H1 (cell line): ENCODE measurements around the gene CYP2S1. TPM values are rescaled to one million over a fixed set of nuclear protein-coding genes. Genes with fewer than 3 reads are reported as not detected.
A peak's percentile ranks its signal among the peaks of the same experiment; 100 is the strongest.

Source experiments
- CTCF ChIA-PET: fragments of 300-600 bp; sonication (Branson Sonifier 250); formaldehyde crosslinking; loops from one replicate; lab custom pipeline; 2021; ENCODE audit not compliant: partially characterized antibody; lab: Charles Lee
- POLR2A ChIA-PET: fragments of 300-600 bp; sonication (Branson Sonifier 250); formaldehyde crosslinking; loops from one replicate; lab custom pipeline; 2021; ENCODE audit warnings: inconsistent platforms; ENCODE audit not compliant: partially characterized antibody; lab: Charles Lee
- DNase-seq, 2 experiments: peaks; one replicate each; pipeline versions ENCODE4 v3.0.0 to v3.0.0-alpha.2; 2010 to 2022; ENCODE audit warnings: low spot score in 2 of 2, low read depth in 1 of 2, mixed read lengths in 1 of 2
- FAIRE-seq: peaks from 2 replicates; lab custom pipeline; 2011; peaks lifted over from hg19 to GRCh38; lab: Jason Lieb, UNC
- H2AFZ ChIP-seq: 2 replicates; pipeline ENCODE4 v1.8.1; 2012; ENCODE audit warnings: low read length, inconsistent platforms
- H2AK5ac ChIP-seq: 2 replicates; pipeline ENCODE4 v1.6.1; 2013; ENCODE audit warnings: low read depth, low read length
- H2BK120ac ChIP-seq: replicated peaks from 2 replicates; pipeline ENCODE3; 2013; ENCODE audit warnings: low read depth, low read length, inconsistent platforms
- H2BK12ac ChIP-seq: 2 replicates; pipeline ENCODE4 v1.6.1; 2013; ENCODE audit warnings: low read depth, low read length
- H2BK15ac ChIP-seq: 2 replicates; pipeline ENCODE4 v1.6.1; 2013; ENCODE audit warnings: low read length
- H2BK20ac ChIP-seq: 2 replicates; pipeline ENCODE4 v1.6.1; 2013; ENCODE audit warnings: low read length
- H2BK5ac ChIP-seq: 2 replicates; pipeline ENCODE4 v1.6.1; 2013; ENCODE audit warnings: low read depth, low read length
- H3K14ac ChIP-seq: 2 replicates; pipeline ENCODE4 v1.6.1; 2013; ENCODE audit warnings: inconsistent platforms; ENCODE audit not compliant: insufficient read length
- H3K18ac ChIP-seq: 2 replicates; pipeline ENCODE4 v1.6.1; 2013; ENCODE audit warnings: low read length; ENCODE audit errors: extremely low read depth
- H3K23ac ChIP-seq: 2 replicates; pipeline ENCODE4 v1.6.1; 2013; ENCODE audit warnings: inconsistent platforms; ENCODE audit not compliant: insufficient read length
- H3K23me2 ChIP-seq: 2 replicates; pipeline ENCODE4 v1.6.1; 2013; ENCODE audit warnings: low read depth, low read length
- H3K27ac ChIP-seq: 2 replicates; pipeline ENCODE4 v1.6.1; 2011; ENCODE audit warnings: low read depth, low read length, inconsistent platforms
- H3K27me3 ChIP-seq, 4 experiments: replicated peaks in 1 of 4; 1 replicate in 1 of 4; 2 replicates in 3 of 4; pipeline versions ENCODE4 v1.6.1 to v1.8.1; 2011 to 2013; ENCODE audit warnings: low read length in 3 of 4, mild to moderate bottlenecking in 3 of 4, inconsistent platforms in 2 of 4, mixed read lengths in 2 of 4, moderate library complexity in 1 of 4; ENCODE audit not compliant: control insufficient read depth in 3 of 4, insufficient read depth in 3 of 4; ENCODE audit errors: extremely low read depth in 1 of 4
- H3K36me3 ChIP-seq, 4 experiments: 2 replicates each; pipeline versions ENCODE4 v1.6.1 to v1.8.1; 2011 to 2013; ENCODE audit warnings: mild to moderate bottlenecking in 4 of 4, low read length in 3 of 4, moderate library complexity in 2 of 4, control low read depth in 1 of 4, inconsistent platforms in 1 of 4; ENCODE audit not compliant: insufficient read depth in 4 of 4, control insufficient read depth in 2 of 4
- H3K4ac ChIP-seq: replicated peaks from 2 replicates; pipeline ENCODE3; 2013; ENCODE audit warnings: low read length, low read depth, mixed read lengths, inconsistent platforms; ENCODE audit not compliant: insufficient read length
- H3K4me1 ChIP-seq, 4 experiments: replicated peaks in 1 of 4; 1 replicate in 1 of 4; 2 replicates in 3 of 4; pipeline versions ENCODE4 v1.6.1 to v1.8.1; 2011 to 2013; ENCODE audit warnings: low read length in 3 of 4, inconsistent platforms in 2 of 4, mixed read lengths in 1 of 4; ENCODE audit not compliant: insufficient read depth in 4 of 4, control insufficient read depth in 3 of 4
- H3K4me2 ChIP-seq, 2 experiments: 2 replicates each; pipeline versions ENCODE4 v1.6.1 to v1.8.1; 2011 to 2013; ENCODE audit warnings: low read depth in 2 of 2, low read length in 2 of 2, control low read depth in 1 of 2, inconsistent platforms in 1 of 2, mild to moderate bottlenecking in 1 of 2; ENCODE audit not compliant: insufficient read depth in 1 of 2
- H3K4me3 ChIP-seq, 4 experiments: fragments of 200-600, 300-600 bp in 1 of 4; sonication (generic), shearing (Covaris generic), sonication (Bioruptor Twin) in 1 of 4; 2 replicates each; pipeline versions ENCODE4 v1.5.1 to v1.8.1; 2011 to 2016; ENCODE audit warnings: low read length in 4 of 4, low read depth in 3 of 4, control low read depth in 2 of 4, inconsistent platforms in 2 of 4, mild to moderate bottlenecking in 2 of 4, mixed read lengths in 1 of 4, moderate library complexity in 1 of 4; ENCODE audit not compliant: insufficient read depth in 2 of 4; ENCODE audit errors: extremely low read depth in 1 of 4
- H3K56ac ChIP-seq: replicated peaks from 2 replicates; pipeline ENCODE3; 2013; ENCODE audit warnings: low read depth, mild to moderate bottlenecking, mixed read lengths, low read length, inconsistent platforms; ENCODE audit not compliant: insufficient read length
- H3K79me1 ChIP-seq: 2 replicates; pipeline ENCODE4 v1.6.1; 2013; ENCODE audit warnings: low read depth, low read length, control low read depth
- H3K79me2 ChIP-seq, 2 experiments: 2 replicates each; pipeline versions ENCODE4 v1.6.1 to v1.8.1; 2012 to 2013; ENCODE audit warnings: low read length in 2 of 2, mild to moderate bottlenecking in 2 of 2, inconsistent platforms in 1 of 2; ENCODE audit not compliant: insufficient read depth in 2 of 2, control insufficient read depth in 1 of 2
- H3K9ac ChIP-seq, 4 experiments: replicated peaks in 1 of 4; 1 replicate in 1 of 4; 2 replicates in 3 of 4; pipeline versions ENCODE4 v1.6.1 to v1.8.1; 2011 to 2013; ENCODE audit warnings: low read depth in 3 of 4, low read length in 3 of 4, control low read depth in 2 of 4, mild to moderate bottlenecking in 2 of 4, moderate library complexity in 2 of 4, inconsistent platforms in 1 of 4; ENCODE audit errors: extremely low read depth in 1 of 4
- H3K9me3 ChIP-seq, 2 experiments: 2 replicates each; pipeline versions ENCODE4 v1.6.1 to v1.8.1; 2012 to 2013; ENCODE audit warnings: mild to moderate bottlenecking in 2 of 2, moderate library complexity in 2 of 2, control low read depth in 1 of 2, inconsistent platforms in 1 of 2, low read depth in 1 of 2, low read length in 1 of 2, mixed read lengths in 1 of 2; ENCODE audit not compliant: insufficient read depth in 2 of 2
- H4K20me1 ChIP-seq, 2 experiments: replicated peaks in 1 of 2; 2 replicates each; pipeline versions ENCODE3 to v1.8.1; 2011 to 2013; ENCODE audit warnings: inconsistent platforms in 2 of 2, low read length in 2 of 2, mild to moderate bottlenecking in 1 of 2; ENCODE audit not compliant: insufficient read depth in 2 of 2, control insufficient read depth in 1 of 2
- H4K5ac ChIP-seq: 2 replicates; pipeline ENCODE4 v1.6.1; 2013; ENCODE audit warnings: low read length, low read depth, mixed read lengths, inconsistent platforms; ENCODE audit not compliant: insufficient read length
- H4K8ac ChIP-seq: 2 replicates; pipeline ENCODE4 v1.8.0; 2013; ENCODE audit warnings: mild to moderate bottlenecking, moderate library complexity, low read length, inconsistent platforms; ENCODE audit not compliant: insufficient read depth; ENCODE audit errors: extremely low read depth
- H4K91ac ChIP-seq: replicated peaks from 2 replicates; pipeline ENCODE3; 2013; ENCODE audit warnings: low read length, mixed read lengths, inconsistent platforms; ENCODE audit not compliant: insufficient read length
- ASH2L ChIP-seq: fragments of 200-600, 300-600 bp; sonication (generic); IDR thresholded peaks from one replicate; pipeline ENCODE4 v1.7.1; 2017; ENCODE audit warnings: low read length
- CREB1 ChIP-seq: IDR thresholded peaks from 2 replicates; pipeline ENCODE4 v1.6.1; 2012; ENCODE audit warnings: inconsistent platforms
- EGR1 ChIP-seq: IDR thresholded peaks from 2 replicates; pipeline ENCODE4 v1.6.1; 2011; ENCODE audit warnings: low read depth, low read length, borderline replicate concordance
- GTF2F1 ChIP-seq: IDR thresholded peaks from 2 replicates; pipeline ENCODE4 v1.6.1; 2012; ENCODE audit warnings: low read depth, low read length, improper control_type of control experiment, borderline replicate concordance
- JUND ChIP-seq: IDR thresholded peaks from 2 replicates; pipeline ENCODE4 v1.6.1; 2011; ENCODE audit warnings: mild to moderate bottlenecking, improper control_type of control experiment, low read length
- KDM5A ChIP-seq: fragments of 200-600 bp; IDR thresholded peaks from 2 replicates; pipeline ENCODE4 v1.7.1; 2012; ENCODE audit warnings: mild to moderate bottlenecking, low read length, inconsistent platforms, mixed read lengths
- POLR2AphosphoS5 ChIP-seq: IDR thresholded peaks from 2 replicates; pipeline ENCODE4 v1.6.1; 2011; ENCODE audit warnings: low read depth, low read length
- POU5F1 ChIP-seq: IDR thresholded peaks from 2 replicates; pipeline ENCODE4 v1.6.1; 2011; ENCODE audit warnings: low read depth, mild to moderate bottlenecking, low read length, moderate library complexity
- SIN3A ChIP-seq, 2 experiments: IDR thresholded peaks in 1 of 2; conservative IDR thresholded peaks in 1 of 2; 2 replicates each; pipeline ENCODE4 v1.6.1; 2011 to 2012; ENCODE audit warnings: low read length in 2 of 2, improper control_type of control experiment in 1 of 2, low read depth in 1 of 2, mild to moderate bottlenecking in 1 of 2
- TAF7 ChIP-seq: optimal IDR thresholded peaks from 2 replicates; pipeline ENCODE3; 2011; ENCODE audit warnings: low read depth, mild to moderate bottlenecking, inconsistent platforms, low read length, moderate library complexity, borderline replicate concordance
- TCF12 ChIP-seq: IDR thresholded peaks from 2 replicates; pipeline ENCODE4 v1.6.1; 2011; ENCODE audit warnings: low read depth, mild to moderate bottlenecking, low read length
- ZNF274 ChIP-seq: IDR thresholded peaks from 2 replicates; pipeline ENCODE4 v1.7.0; 2012; ENCODE audit warnings: low read length, borderline replicate concordance; ENCODE audit errors: extremely low read depth
- WGBS, 2 experiments: shearing (Covaris generic) in 1 of 2; methylation state at CpG; one replicate each; pipeline versions ENCODE4 v1.1.6 to v1.1.7; 2013 to 2015; ENCODE audit warnings: low lambda C conversion rate in 2 of 2, mixed read lengths in 2 of 2, inconsistent platforms in 1 of 2, low coverage in 1 of 2, missing lambda C conversion rate in 1 of 2; ENCODE audit not compliant: insufficient replicate concordance in 2 of 2, insufficient coverage in 1 of 2, insufficient read length in 1 of 2; ENCODE audit errors: extremely low coverage in 1 of 2, missing lambda C conversion rate in 1 of 2; 5-methylcytosine and 5-hydroxymethylcytosine counted together
- polyA plus RNA-seq, 7 experiments: library from polyadenylated mRNA; depleted of rRNA in 3 of 7; stranded (reverse) in 5 of 7; unstranded in 2 of 7; fragments of >200 nt in 5 of 7; fragments of 200-250 nt in 2 of 7; gene quantifications; 1 replicate in 5 of 7; 2 replicates in 1 of 7; 4 replicates in 1 of 7; pipeline versions ENCODE4 v1.2.1 to v1.2.3, GENCODE V29; 2011 to 2013; ENCODE audit warnings: missing spikeins in 2 of 7, mixed read lengths in 2 of 7
- total RNA-seq: library from RNA; stranded (reverse); fragmentation: NEBNext Ultra II Directional; extraction: Animal tissue kit (Norgen Biotek cat#: 25700); gene quantifications from 2 replicates; pipeline ENCODE4 v1.2.1, GENCODE V29; 2021

The CYP2S1 gene
- total and polyA plus RNA-seq, 2 of the 8 experiments (the other 6 are each of a cell fraction or from before 2014, with no cell fraction given): 97.9 to 245 TPM

GRCh38 chr19:41223431-41224234 lies 30.6 kb downstream of the CYP2S1 start:
- H3K79me2 ChIP-seq: peaks cover 0 to 22% of the 10 kb centered on the region in 2 experiments; a peak in 2 of 4 replicates
- no peak overlapping the region for H2AFZ ChIP-seq
- H3K56ac ChIP-seq: no peak overlapping the region
- H3K27ac ChIP-seq: peak overlapping the region; percentile 40; the same call in 1 of the 2 replicates
- peak overlapping the region; percentile 41 for H4K8ac ChIP-seq
- peak overlapping the region in 1 of 4 experiments; percentile 22; a peak in 1 of 8 replicates for H3K4me3 ChIP-seq
- peak overlapping the region; percentile 100 for H2BK20ac ChIP-seq
- no peak overlapping the region for H3K14ac ChIP-seq
- H3K4me1 ChIP-seq: peaks cover 8 to 31% (median 22%) of the 10 kb centered on the region in 4 experiments
- H4K91ac ChIP-seq: peak overlapping the region; percentile 93
- H2BK15ac ChIP-seq: peak overlapping the region; percentile 84
- H3K4ac ChIP-seq: no peak overlapping the region
- peak overlapping the region; percentile 45 to 61 for H3K4me2 ChIP-seq
- H2BK12ac ChIP-seq: peak overlapping the region; percentile 99
- peak overlapping the region; percentile 98 for H2AK5ac ChIP-seq
- peak overlapping the region; percentile 44 for H4K5ac ChIP-seq
- H2BK5ac ChIP-seq: peak overlapping the region; percentile 94
- H3K9ac ChIP-seq: peak overlapping the region in 3 of 4 experiments; percentile 4 to 7 (median 4); a peak in 4 of 7 replicates
- H3K27me3 ChIP-seq: no peaks in the 10 kb centered on the region
- no peaks in the 10 kb centered on the region for H3K9me3 ChIP-seq
- POLR2A ChIA-PET: interaction anchor here (0.7 to 4.7 kb wide), 10 partner anchors 13 to 648 kb away, joined by 3 to 66 read pairs (median 4); partner anchors contain the start of genes CYP2S1 and HNRNPUL1
- no peaks in the 10 kb centered on the region for H4K20me1 ChIP-seq
- FAIRE-seq (no peak), DNase-seq (peak; percentile 67 to 84)
- peaks cover 0 to 19% (median 3%) of the 10 kb centered on the region in 4 experiments; a peak in 4 of 8 replicates for H3K36me3 ChIP-seq
- H2BK120ac ChIP-seq: peak overlapping the region; percentile 7
- H3K18ac ChIP-seq: peak overlapping the region; percentile 89
- no peak overlapping the region for H3K23ac ChIP-seq
- 72% methylated on average over 8 of the region's 8 CpGs; no CpG with 5 or more reads in 1 of the 2 experiments for WGBS, 2 experiments
- H3K23me2 ChIP-seq: peaks cover 12% of the 10 kb centered on the region
- CTCF ChIA-PET: interaction anchor here (0.7 to 2.0 kb wide), 6 partner anchors 20 to 79 kb away, joined by 3 to 15 read pairs (median 3); no protein-coding TSS in a partner anchor
- H3K79me1 ChIP-seq: peaks cover 7% of the 10 kb centered on the region
- TF ChIP-seq ASH2L (no peak), KDM5A (no peak), CREB1 (no peak), TAF7 (peak; percentile 54), SIN3A (conservative IDR thresholded peaks at IDR 0.05 in 1 of 2, IDR thresholded peaks at IDR 0.05 in 1 of 2; ENCODE audit: low read depth in 1 of 2, low read length in 2 of 2) (0 out of 4 replicates have a peak, but pooled peaks of 1 of the 2 experiments have one; percentile 57), EGR1 (no peak), ZNF274 (no peak), JUND (peak; percentile 82), POLR2AphosphoS5 (peak; percentile 46; the same call in 1 of the 2 replicates), TCF12 (0 out of 2 replicates have a peak, but pooled peaks have one; percentile 24), POU5F1 (no peak), GTF2F1 (no peak)
